Stimulated activated CD8-positive, alpha-beta memory T cell treated with anti-CD3 and anti-CD28 coated beads, Interleukin-4, amount 100 ng/mL, for 48 hours (primary cell): ENCODE data around the gene KCNC4.

Source experiments
- DNase-seq: peaks from one replicate; pipeline ENCODE4 v3.0.0-alpha.2; 2020

Gene KCNC4

DNA sequence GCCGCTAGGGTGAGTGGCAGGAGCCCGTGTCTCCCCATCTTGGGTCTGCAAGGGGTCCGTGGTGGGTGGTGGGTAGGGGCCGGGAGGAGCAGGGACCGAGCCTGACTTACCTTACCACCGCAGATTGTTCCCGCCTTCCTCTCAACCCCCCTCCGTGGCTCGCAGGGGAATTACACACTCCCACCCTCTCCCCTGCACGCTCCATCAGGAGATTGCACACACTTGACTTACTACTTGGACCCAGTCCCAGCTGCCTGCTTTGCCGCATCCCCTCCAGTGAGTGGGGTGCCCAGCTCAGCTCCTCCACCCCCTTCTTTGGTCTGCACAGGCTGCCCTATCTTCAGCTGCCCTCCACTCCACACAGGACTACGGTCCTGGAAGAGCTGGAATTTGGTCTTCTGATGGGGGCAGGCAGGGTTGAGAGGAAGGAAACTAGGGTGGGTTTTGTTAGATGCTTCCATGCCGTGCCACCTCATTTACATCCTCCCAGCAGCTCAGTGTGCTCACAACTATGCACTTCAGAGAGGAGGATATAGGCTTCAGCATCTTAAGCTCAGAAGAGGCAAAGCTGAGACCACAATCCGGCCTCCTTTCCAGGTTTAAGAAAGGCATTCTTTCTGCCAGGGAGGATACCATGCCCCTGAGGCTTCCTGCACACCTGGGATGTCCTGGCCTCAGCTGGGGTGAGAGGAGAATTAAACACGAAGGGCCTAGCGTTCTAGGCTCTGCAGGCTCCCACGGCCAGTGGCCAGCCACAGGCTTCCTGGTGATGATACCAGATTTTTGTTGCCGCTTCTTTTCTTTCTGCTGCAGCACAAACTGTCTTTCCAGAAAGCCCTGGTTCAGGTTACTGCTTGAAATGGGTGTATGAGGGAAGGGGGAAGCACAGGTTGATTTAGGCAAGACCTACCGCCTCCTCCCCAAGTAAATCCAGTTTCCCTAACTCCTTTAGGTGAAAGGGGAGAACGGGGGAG is 2.3 kb downstream of the KCNC4 start:
- peak; percentile 35 for DNase-seq

DNA sequence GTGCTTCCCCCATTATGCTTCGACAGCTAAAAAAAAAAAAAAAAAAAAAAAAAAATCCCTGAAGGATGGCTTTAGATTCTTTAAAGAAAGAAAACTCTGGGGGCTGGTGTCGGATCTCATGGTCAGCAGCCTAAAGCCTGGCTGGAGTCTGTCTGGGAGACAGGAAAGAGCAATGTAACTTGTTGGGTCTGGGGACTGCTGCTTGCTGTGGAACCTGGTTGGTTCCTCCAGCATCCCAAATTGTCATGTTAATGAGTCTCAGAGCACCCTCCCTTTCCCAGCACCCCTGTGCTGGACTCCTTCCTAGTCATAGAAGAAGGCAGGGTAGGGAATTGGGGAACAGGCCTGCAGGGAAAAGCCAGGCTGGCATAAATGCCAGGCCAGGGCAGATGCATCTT is 3.0 kb downstream of the KCNC4 start:
- DNase-seq = no peak

DNA sequence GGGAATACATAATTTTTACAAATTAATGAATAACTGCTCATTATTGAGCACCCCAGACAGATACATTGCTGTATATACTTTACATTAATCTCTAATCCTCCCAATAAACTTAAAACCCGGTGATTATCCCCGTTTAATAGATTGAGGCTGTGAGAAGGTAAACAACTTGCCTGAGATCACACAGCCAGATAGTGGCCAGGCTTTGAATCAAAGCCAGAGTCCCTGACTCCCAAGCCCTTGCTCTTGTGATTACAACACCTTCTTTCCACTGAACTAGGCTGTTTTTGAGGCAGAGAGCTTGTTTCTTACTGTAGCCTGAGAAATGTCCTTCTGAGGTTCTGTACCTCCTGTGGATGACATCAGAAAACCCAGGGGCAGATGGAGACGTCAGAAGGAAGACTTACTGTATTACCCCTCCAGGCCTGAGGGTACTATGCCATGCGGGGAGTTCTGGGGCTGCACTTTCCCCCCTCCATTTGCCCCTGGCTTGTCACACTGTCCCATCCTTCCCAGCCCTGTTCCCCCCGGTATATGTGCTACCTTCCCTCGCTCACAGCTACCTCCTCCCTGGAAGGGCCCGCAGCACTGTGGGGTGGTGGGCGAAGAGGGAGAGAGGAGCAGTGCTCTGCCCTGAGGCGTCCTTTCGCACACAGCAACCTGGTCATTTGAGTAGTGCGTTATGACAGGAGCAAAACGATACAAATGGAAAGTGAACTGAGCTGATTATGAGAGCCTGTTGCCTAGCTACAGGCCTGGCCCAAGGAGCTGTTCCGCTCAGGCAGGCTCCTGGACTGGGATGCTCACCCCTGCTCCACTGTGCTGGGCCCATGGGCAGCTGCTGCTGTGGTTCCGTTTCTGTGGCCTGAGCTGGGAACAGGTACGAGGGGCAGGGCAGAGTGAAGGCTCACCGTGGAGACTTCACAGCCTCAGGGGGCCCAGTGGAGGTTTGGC is 4.6 kb downstream of the KCNC4 start:
- no peak for DNase-seq

DNA sequence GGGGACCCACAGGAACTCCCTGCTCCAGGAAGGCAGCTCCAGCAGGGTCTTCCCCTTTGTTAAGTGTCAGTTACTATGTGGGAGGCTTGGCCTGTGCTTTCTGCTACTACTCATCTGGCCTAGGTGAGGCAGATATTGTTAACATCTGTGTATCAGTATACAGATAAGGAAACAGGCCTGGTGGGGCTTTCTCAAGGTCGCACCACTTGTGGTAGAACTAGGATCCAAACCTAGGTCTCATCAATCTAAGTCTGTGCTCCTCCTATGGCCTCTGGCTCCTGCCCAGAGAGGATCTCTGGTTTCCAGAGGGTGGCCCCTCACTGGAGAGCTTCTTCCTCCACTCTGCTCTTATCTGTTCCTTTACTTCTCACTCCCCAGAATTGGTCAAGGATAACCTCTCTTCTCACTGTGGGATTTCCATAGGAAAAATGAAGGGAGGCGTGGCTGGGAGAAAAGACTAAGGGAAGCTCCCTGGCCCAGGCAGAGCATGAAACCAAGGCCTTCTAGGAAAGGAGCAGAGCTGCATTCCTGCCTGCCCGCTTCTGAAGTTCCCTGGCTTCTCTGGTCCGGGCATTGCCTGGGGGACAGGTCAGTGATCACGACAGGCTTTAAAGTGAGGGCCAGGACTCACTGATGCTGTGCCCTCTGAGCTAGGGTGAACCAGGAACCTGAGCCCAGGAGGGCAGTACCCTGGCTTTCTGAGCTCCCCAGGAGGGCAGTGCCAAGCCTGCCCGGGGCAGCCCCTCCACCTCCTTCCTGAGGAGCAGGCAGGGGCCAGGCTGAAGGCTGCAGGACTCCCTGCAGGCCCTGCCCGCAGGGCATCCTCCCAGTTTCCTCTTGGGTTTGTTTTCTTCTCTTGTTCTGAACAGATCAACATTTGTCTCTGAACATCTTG is 5.8 kb downstream of the KCNC4 start:
- peak; percentile 38 for DNase-seq

DNA sequence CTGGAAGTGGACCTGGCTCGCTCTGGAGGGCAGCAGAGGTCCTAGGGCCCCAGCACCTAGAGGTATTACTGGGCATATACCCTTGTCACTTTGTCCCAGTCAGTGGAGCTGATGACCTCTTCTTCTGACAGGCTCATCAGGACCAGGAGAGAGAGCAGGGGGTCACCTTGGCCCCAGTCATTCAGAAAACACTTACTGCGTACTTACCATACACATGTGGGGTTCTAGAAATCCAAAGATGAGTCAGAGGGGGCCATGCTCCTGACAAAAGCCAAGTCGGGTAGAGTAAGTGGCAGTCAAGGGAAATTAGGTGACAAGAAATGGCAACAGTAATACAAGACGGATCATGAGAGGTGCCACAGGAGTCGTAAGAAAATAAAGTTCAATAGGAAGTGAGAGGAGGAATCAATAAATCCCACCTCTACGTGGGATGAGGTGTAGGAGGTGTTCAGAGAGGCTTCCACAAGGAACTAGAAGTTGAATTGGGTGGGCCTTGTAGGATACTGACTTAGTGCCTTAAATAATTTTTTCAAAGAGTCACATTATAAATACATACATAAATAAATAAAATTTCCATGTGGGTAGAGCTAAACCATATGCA is 6.8 kb downstream of the KCNC4 start:
- peak; percentile 41 for DNase-seq

DNA sequence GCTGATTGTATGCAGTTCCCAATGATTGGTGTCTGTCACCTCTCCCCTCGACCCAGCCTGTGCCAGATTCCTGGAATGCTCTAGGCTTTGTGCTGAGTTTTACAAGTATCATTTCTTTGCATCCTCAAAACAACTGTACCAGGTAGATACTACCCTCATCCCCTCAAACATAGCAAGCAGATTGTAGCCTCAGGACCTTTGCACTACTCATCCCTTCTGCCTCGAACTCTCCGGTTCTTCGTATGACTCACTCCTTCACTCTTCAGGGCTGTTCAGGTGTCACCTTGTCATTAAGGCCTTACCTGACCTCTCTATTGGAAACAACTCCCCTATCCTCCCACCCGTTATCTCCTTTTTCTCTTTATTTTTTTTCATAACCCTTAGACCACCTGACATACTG is 8.0 kb downstream of the KCNC4 start:
- no peak for DNase-seq

DNA sequence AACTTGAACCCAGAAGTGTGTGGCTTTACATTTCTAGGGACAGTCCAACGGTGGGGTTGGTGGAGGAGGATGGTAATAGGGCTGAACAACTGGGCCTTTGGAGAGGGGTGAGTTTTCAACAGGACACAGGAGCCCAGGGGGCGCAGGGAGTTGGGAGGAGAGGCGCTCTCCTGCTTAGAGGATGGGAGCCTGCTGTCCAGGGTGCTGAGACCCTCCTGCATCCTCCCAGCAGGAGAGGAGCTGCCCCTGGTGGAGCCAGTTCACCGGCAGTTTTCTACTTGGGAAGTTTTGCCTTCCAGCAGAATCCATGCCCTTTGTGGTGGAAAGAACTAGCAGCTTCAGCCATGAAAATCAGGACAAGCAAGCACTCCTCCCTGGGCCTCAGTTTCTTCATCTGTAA is 8.6 kb downstream of the KCNC4 start:
- DNase-seq = no peak

DNA sequence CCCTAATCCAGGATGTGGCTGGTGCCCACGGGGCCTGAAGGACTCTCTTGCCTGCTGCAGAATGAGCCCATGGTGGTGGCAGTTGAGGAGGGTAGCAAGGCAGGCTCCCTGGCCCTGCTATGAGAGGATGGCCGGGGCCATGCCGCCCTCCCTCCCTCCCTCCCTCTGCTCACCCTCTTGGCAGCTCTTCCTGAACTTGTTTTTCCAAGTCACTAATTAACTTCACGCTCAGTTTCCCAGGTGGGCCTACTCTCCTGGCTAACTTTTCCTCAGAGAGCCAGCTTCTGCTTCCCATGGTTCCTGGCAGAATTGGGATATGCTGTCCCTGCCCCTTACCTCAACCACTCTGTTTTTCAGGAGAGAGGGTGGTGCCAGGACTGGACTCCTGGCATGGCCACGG is 10.2 kb downstream of the KCNC4 start:
- DNase-seq = no peak

DNA sequence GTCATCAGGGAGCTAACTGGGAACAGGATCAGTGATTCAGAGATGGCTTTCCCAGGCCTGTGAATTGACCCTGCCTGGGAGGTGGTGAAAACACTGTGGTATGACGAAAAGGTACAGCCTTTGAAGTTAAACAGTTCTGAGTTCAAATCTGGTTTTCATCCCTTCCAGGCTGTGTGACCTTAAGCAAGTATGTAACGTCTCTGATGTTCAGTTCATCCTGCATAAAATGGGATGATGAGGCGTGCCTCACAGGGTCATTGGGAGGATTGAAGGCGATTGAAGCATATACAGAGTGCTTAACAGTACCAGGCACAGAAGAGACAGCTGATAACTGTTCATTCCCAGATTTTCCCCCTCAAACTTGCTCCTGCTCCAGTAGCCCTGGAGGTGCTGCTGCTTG is 11.0 kb downstream of the KCNC4 start:
- DNase-seq = no peak

DNA sequence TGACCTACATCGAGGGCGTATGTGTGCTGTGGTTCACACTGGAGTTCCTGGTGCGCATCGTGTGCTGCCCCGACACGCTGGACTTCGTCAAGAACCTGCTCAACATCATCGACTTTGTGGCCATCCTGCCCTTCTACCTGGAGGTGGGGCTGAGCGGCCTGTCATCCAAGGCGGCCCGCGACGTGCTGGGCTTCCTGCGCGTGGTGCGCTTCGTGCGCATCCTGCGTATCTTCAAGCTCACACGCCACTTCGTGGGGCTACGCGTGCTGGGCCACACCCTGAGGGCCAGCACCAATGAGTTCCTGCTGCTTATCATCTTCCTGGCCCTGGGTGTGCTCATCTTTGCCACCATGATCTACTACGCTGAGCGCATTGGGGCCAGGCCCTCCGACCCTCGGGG is 13.0 kb downstream of the KCNC4 start:
- DNase-seq = no peak

DNA sequence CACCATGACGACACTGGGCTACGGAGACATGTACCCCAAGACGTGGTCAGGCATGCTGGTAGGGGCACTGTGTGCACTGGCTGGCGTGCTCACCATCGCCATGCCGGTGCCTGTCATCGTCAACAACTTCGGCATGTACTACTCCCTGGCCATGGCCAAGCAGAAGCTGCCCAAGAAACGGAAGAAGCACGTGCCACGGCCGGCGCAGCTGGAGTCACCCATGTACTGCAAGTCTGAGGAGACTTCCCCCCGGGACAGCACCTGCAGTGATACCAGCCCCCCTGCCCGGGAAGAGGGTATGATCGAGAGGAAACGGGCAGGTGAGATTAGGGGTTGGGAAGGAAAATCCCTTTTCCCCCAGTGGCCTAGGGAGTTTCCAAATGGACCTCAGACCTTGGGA is 13.5 kb downstream of the KCNC4 start:
- no peak for DNase-seq

DNA sequence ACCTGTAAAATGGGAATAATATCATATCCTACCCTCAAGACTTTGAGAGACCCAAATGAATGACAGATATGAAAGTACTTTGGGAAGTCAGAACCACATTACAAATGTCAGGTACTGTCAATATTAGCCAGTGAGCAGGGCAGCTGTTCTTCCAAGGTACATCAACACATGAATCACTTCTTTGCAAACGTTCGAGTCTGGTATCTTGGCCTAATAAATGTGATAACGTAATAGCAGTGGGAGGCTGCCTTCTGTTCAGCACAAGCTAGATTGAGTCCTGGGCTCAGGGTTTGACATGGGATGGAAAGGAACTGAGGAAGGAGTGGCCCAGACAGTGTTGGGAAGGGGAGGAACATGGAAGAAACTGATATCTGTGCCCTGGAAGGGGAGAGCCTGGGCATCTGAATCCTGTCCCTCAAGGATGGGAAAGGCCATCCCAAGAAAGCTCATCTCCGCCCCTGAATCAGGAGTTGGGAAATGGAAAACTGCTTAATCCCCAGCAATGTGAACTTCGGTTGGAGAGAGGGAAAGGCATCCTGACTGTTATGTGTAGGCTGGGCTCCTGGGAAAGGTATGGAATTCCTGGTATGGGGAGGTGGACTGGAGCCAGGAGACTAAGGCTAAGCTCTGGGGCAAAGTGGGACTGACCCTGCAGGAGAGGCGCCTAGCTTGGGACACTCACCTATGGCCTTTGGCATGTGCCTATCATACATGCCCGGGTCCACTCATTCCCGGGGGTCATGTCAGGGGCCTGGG is 14.3 kb downstream of the KCNC4 start:
- DNase-seq = no peak

DNA sequence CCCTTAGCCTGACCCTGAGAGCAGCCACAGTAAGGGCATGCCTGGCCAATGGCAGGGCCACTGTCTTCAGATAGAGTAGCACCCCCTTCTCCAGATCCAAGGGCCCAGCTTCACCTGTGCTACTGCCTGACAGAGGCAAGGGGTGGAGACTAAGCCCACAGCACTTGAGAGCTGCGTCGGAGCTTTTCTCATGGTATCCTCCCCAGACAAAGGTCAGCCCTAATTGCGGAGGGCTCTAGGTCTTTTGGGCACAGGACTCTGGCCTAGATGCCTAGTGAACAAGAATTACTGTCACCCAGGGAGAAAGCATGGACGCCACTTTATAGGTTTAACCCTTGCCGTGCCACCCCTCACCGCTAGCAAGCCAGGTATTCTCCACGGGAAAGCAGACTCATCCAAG is 15.1 kb downstream of the KCNC4 start:
- DNase-seq = no peak

DNA sequence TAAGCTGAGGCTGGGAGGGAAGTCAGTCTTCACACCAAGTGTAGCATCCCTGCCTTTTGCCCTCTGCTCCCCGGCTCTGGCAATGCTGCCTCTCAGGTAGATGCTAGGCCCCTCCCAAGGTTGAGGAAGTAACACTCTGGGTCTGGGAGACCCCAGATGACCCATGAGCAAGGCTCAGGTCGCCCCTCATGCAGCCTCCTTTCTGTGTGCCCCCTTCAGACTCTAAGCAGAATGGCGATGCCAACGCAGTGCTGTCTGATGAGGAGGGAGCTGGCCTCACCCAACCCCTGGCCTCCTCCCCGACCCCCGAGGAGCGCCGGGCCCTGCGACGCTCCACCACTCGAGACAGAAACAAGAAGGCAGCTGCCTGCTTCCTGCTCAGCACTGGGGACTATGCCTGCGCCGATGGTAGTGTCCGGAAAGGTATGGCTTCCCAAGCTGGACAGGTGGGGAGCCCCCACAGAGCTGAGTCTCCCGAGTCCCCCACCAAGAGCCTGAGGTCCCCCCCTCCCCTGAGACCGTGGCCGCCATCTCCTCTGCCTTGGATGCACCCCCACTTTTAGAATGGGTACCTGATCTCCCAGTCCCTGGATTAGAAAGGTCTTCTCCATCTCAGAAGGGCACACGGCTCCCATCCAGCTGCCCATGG is 15.8 kb downstream of the KCNC4 start:
- no peak for DNase-seq

DNA sequence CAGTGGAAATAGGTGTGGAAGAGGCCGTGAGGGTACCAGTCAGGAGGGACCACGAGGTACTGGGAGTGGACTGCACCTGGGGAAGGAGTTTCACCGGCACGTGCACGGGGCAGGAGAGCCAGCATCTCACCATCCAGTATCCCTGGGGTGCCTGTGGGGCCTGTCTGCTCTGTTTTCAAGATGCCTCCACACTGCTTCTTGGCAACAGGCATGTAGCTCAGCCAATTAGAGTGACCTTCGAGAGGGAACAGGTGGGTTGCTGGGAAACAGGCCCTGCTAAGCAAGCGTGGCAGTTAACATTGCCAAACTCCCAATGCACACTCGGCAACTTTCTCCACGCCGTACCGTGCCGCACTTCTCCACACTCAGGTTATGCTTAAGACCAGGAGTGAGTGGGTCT is 17.7 kb downstream of the KCNC4 start:
- DNase-seq = no peak

DNA sequence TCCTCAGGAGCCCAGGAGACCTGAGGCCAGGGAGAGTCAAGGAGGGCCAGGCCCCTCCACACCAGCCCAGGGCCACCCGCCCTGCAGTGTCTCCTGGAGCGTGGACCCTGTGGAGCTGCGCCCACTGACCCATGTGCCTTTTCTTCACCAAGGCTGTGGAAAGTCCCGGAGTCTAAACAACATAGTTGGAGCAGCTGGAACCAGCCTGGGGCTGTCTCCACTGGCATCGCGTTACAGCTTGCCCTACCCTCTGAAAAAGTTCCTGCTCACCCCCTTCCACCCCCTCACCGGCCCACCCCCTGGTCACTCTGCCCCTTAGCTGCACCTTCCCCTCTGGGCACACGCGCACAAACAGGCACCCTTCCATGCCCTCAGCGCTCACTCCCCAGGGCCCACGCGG is 18.3 kb downstream of the KCNC4 start:
- DNase-seq = no peak

DNA sequence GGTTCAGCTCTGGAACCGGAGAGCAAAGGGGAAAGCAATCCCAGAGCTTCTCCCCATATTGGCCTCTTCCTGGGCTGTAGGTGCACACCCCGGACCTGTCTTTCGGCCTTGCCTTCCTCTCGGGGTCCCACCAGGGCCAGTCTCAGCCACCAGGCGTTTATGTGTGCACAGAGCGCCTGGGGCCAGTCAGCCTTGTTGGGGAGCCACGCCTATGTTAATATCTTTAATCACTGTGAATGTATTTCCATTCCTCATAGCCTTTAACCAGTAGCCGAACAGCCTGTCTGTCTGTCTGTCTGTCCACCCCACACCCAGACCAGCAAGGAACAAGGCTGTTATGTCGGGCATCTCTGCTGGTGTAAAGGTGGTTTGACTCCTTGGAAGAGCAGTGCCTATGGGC is 18.8 kb downstream of the KCNC4 start:
- no peak for DNase-seq

DNA sequence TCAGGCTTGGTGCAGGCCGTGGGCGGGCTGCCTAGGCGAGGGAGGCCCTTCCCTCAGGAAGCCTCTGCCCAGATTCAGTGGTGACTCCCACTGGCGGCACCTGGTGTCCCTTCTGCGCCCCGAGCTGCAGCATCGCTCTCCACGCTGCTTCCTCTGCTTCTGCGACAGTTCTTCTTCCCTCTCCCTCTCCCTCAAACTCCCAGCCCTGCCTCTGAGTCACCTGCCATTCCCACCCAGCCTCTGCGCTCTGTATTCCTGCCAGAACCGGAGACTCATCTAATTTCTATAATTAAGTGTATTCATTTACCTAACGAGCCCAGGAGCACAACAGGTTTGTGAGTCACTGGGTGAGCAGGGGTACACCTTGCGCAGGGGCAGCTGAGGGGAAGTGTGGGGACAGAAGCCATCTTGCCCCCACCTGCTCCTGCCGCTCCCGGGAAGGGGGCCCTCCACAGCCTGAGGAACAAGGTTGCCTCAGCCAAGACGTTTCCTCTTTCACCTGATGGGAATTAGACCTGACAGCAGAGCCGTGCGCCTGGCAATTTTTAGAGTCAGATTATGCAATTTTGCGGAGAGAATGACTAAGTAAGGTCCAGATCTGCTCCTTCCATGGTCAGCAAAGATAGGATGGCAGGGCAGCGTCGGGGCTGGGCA is 19.4 kb downstream of the KCNC4 start:
- no peak for DNase-seq

DNA sequence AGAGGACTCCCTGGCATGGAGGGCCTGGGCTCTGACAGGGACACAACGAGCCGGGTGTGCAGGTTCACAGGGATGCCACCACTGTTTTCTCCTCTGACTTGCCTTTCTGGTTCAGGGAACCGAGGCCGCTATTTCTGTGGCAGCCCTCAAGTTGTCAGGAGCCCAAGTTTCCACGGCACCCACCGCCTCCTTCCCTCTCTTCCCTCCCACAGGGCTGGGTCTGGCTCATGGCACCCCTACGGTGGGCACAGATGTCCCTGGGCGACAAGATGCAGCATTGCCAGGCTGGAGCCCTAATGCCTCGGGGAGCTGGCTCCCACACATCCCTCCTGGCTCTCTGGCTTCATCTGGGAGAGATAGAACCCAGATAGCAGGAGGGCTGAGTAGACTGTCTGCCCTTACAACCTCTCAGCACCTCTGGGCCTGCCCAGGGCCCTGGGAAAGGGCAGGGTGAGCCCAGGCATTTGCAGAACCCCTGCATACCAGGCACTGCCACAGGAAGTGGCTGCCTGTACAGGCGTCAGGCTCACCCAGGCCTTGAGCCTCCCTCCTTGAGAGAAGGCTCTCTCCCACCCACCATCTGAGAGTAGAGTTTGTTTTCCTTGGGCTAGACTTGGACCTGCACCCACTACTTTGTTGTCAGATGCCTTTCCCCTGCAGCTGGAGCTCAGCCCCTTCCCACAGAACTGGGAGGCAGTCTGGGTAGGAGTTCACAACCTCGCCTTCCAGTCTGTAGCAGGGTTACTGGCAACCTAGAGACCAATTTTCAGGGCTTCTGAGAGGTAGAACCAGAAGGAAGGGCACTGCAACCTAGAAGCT is 20.5 kb downstream of the KCNC4 start:
- no peak for DNase-seq

DNA sequence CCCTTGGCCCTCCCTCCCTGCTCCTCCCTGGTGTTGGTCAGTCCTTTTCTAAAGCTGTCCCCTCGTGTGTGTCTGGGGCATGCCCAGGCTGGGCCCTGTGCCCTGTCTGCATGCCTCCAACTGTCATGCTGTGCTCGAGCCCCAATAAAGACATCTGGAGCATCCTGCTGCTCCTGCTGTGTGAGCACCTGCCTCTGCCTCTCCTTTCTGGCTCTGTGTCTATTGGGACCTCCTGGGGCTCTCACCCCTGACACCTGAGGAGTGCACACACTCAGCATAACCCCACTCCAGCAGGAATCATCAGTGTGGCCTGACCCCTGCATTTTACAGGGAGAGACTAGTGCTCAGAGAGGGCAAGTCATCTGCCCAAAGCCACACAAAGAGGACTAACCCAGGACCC is 23.7 kb downstream of the KCNC4 start:
- DNase-seq = no peak
